WI38 (cell line): Measurements from ENCODE around the gene SMPD2.

Source experiments
- H3K4me3 ChIP-seq: 2 replicates; pipeline ENCODE4 v1.5.1; 2011; ENCODE audit warnings: low read depth, mild to moderate bottlenecking, control low read depth, low read length
- TF ChIP-seq, protein P1 (sequence below): IDR thresholded peaks from 2 replicates; pipeline ENCODE4 v1.5.1; 2012; ENCODE audit warnings: low read depth, mild to moderate bottlenecking, control low read depth, low read length

The SMPD2 gene

GRCh38 chr6:109480993-109481480, 40.5 kb downstream of the SMPD2 start:
- no peak overlapping the region for H3K4me3 ChIP-seq
- TF ChIP-seq, protein P1, sequence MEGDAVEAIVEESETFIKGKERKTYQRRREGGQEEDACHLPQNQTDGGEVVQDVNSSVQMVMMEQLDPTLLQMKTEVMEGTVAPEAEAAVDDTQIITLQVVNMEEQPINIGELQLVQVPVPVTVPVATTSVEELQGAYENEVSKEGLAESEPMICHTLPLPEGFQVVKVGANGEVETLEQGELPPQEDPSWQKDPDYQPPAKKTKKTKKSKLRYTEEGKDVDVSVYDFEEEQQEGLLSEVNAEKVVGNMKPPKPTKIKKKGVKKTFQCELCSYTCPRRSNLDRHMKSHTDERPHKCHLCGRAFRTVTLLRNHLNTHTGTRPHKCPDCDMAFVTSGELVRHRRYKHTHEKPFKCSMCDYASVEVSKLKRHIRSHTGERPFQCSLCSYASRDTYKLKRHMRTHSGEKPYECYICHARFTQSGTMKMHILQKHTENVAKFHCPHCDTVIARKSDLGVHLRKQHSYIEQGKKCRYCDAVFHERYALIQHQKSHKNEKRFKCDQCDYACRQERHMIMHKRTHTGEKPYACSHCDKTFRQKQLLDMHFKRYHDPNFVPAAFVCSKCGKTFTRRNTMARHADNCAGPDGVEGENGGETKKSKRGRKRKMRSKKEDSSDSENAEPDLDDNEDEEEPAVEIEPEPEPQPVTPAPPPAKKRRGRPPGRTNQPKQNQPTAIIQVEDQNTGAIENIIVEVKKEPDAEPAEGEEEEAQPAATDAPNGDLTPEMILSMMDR: no peak

DNA sequence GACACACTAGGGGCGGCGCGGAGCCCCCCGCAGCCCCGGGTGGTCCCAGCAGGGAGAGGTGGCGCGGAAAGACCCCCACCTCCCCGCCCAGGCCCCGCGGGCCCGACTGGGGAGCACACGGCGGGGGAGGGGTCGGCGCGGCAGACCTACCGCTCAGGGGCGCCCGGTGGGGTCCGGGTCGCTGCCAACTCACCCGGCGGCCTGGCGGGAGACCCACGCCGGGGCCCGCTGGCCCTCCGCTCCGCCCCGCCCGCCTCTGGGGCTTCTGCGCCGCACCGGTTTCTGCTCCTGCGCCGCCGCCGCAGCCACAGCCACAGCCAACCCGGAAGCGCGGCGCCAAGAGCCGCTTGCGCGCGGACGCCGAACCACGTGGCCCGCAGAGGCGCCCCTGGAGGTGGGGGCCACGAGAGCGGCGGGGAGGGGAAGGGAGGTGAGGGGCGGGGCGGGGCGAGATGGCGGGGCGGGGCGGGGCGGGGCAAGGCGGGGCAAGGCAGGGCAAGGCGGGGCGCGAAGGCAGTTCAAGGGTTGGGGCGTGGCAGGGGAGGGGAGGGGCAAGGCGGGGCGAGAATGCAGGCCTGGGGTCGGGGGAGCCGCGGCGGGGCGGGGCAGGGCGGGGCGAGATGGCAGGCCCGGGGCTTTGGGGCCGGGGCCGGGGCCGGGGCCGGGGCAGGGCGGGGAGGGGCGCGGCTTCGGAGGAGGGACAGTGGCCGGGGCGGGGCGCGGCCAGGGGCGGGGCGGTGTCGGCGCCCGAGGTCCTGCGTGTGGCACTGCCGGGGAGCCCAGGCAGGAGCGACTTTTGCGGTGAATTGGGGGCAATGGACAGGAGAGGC, 42.6 kb downstream of the SMPD2 start, which contains the start of gene ZBTB24:
TSS of gene ZBTB24 (minus strand) at position 315 of the 830 bp plus-strand sequence. CDS start 1,193 bp downstream, outside the sequence.
- H3K4me3 ChIP-seq: peak within 1 kb of the TSS; percentile 86
- TF ChIP-seq, protein P1: no peak

DNA sequence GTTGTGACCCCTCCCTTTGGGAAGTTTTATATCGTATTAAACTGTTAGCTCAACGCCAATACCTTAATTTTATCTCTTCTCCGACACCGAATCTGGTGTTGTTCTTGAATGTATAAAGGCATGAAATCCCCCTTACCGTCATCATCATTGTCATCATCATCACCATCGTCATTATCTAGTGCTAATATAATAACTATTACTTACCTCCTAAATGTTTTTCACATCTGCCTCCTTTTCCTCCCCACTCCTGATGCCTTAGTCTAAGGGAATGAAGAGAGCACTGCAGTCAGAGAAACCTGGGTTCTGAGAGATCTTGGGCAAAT, 43.2 kb downstream of the SMPD2 start:
- H3K4me3 ChIP-seq: peak overlapping the region; percentile 53
- TF ChIP-seq, protein P1: no peak

GRCh38 chr6:109484122-109484521, 43.6 kb downstream of the SMPD2 start:
- TF ChIP-seq, protein P1: no peak
- H3K4me3 ChIP-seq: no peak overlapping the region

GRCh38 chr6:109485266-109485935, 44.9 kb downstream of the SMPD2 start:
- TF ChIP-seq, protein P1: no peak

GRCh38 chr6:109486068-109486467, 45.5 kb downstream of the SMPD2 start:
- no peak overlapping the region for H3K4me3 ChIP-seq
- TF ChIP-seq, protein P1: no peak

More at GRCh38 chr6:109485266-109485935, 44.9 kb downstream of the SMPD2 start:
- H3K4me3 ChIP-seq: no peak overlapping the region

DNA sequence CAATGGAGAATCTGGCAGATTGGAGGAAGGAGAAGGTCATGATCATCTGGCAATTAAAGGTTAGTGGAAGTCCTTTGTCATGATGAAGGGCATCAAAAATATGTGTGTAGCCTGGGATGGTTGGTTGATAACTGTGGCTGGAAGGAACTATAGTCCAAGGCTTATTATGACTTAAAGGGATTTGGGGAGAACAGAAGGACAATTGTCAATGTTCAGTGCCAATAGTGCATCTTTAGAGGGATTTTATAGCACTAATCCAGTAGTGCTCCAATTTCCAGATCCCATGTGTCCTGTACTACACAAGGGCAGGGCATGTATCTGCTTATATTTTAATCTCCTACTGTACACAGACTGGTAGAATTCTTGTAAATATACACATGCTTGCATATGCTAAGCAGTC, 47.5 kb downstream of the SMPD2 start:
- H3K4me3 ChIP-seq: no peak overlapping the region
- TF ChIP-seq, protein P1: no peak
